Heart left ventricle (tissue), 16 donors: ENCODE measurements around the gene DDX27. TPM values are rescaled to one million over a fixed set of nuclear protein-coding genes. Genes with fewer than 3 reads are reported as not detected.

Experiments
- ATAC-seq, 4 donors: fragments of 200-7000 bp; cut with Tn5 transposase; one replicate each; pipeline ENCODE4 v1.9.1; 2020 to 2022; ENCODE audit warnings: moderate library complexity in 4 of 4, mild to moderate bottlenecking in 3 of 4, moderate number of reproducible peaks in 1 of 4
- DNase-seq, 5 donors: peaks; one replicate each; pipeline ENCODE4 v3.0.0-alpha.2; 2020
- H3K27ac ChIP-seq, 12 donors: fragments of 200-600 bp; sonication (generic) in 4 of 12; one replicate each; pipeline versions ENCODE4 v1.5.0 to v1.8.0; 2016 to 2022; ENCODE audit warnings: mild to moderate bottlenecking in 2 of 12
- H3K27me3 ChIP-seq, 9 donors: fragments of 200-600 bp; sonication (generic) in 2 of 9; one replicate each; pipeline versions ENCODE4 v1.5.1 to v1.8.0; 2016 to 2022; ENCODE audit warnings: mild to moderate bottlenecking in 3 of 9
- H3K36me3 ChIP-seq, 9 donors: fragments of 200-600 bp; sonication (generic) in 2 of 9; one replicate each; pipeline versions ENCODE4 v1.5.0 to v1.8.0; 2018 to 2022; ENCODE audit warnings: mild to moderate bottlenecking in 2 of 9
- H3K4me1 ChIP-seq, 12 donors: fragments of 200-600 bp; sonication (generic) in 4 of 12; one replicate each; pipeline versions ENCODE4 v1.5.0 to v1.8.0; 2016 to 2022; ENCODE audit warnings: mild to moderate bottlenecking in 3 of 12
- H3K4me3 ChIP-seq, 12 donors: fragments of 200-600 bp; sonication (generic) in 4 of 12; one replicate each; pipeline versions ENCODE4 v1.5.0 to v1.8.0; 2017 to 2022; ENCODE audit warnings: mild to moderate bottlenecking in 9 of 12, moderate library complexity in 4 of 12
- H3K9me3 ChIP-seq, 12 donors: fragments of 200-600 bp; sonication (generic) in 4 of 12; one replicate each; pipeline versions ENCODE4 v1.5.0 to v1.8.0; 2016 to 2022; ENCODE audit warnings: mild to moderate bottlenecking in 1 of 12
- CTCF ChIP-seq, 12 donors: fragments of 200-600 bp; sonication (generic) in 4 of 12; IDR thresholded peaks; one replicate each; pipeline versions ENCODE4 v1.5.0 to v1.8.0; 2018 to 2022; ENCODE audit warnings: antibody characterized with exemption in 12 of 12, mild to moderate bottlenecking in 5 of 12
- POLR2A ChIP-seq, 2 donors: fragments of 450-650 bp; IDR thresholded peaks; one replicate each; pipeline ENCODE4 v1.6.1; 2017; ENCODE audit warnings: antibody characterized with exemption in 2 of 2, mild to moderate bottlenecking in 2 of 2, moderate library complexity in 2 of 2
- WGBS, 4 donors: extraction: QIAGEN DNeasy Blood & Tissue Kit in 2 of 4; methylation state at CpG; one replicate each; pipeline versions ENCODE4 v1.1.5 to v1.1.7; 2013 to 2018; 5-methylcytosine and 5-hydroxymethylcytosine counted together
- intact Hi-C, 10 donors: fragments of 100-400 bp; cut with DNase I; formaldehyde crosslinking; loops; one replicate each; pipeline versions ENCODE4 v1.11.1 to v1.14.2; 2022
- polyA plus RNA-seq, 2 donors: library from polyadenylated mRNA; stranded (reverse); fragments of 200-250 nt; gene quantifications; one replicate each; pipeline ENCODE4 v1.2.3, GENCODE V29; 2013
- total RNA-seq, 9 donors: library from RNA; depleted of rRNA in 2 of 9; stranded (reverse); fragments of >200 nt in 2 of 9; fragmentation: NEBNext Ultra II Directional in 3 of 9; extraction: Animal tissue kit (Norgen Biotek cat#: 25700) in 3 of 9; gene quantifications; one replicate each; pipeline versions ENCODE4 v1.1.0 to v1.2.4, GENCODE V29; 2016 to 2023
- donor health status: ischemic (EF 13 %, LVEDD 7.1; RV severe dilation, severe dysfunction).
- donor health status: healthy with polysubstance abuse.
- donor health status: DM: no; HTN: yes; CAD: no.
- donor health status: DM: no; HTN: no; CAD: no.
- donor health status: ischemic (EF 25% LVEDD 6.9; RV normal size, moderate dysfunction).
- donor health status: ischemic (EF 25% LVEDD 5.7; RV mildly dilated, moderate dysfunction).
- donor health status: healthy.
- donor health status: DM: yes; HTN: yes; CAD: no.
- donor health status: ischemic (EF 35%, LVEDD 5.7; RV mildly dilated, moderate dysfunction).
- donor health status: nonischemic (EF 11% LVEDD 7.7; RV severe dilation, severe dysfunction).
- donor health status: DM: yes; HTN: yes; CAD: no.
- donor health status: PGD.
- donor health status: ischemic (EF 29% LVEDD 5.4; RV normal size, mild dysfunction).
- donor health status: nonischemic (EF 23%, LVEDD 6.1; RV moderate dilation, normal function).

The DDX27 gene
- total and polyA plus RNA-seq, 11 donors: 12.0 to 34.2 (median 13.9) TPM

DNA sequence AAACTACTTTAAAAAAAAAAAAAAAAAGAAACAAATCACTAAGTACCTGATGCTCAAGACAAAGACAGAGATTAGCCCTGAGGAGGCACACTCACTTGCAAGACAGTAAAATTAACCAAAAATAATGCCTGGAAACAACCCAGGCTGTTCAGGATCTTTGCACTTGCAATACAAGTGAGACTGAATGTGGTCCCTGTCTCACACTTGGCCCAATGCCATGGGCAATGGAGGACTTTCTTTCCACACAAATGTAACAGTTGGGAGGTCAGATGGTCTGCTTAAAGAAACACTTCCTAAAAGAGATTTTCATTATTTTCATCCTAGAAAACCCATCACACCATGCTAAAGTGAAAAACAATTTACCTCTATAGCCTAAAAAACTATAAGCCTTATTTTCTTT is 47.3 kb upstream of the DDX27 start:
- intact Hi-C loops: no loop called here
- no peak for ATAC-seq

DNA sequence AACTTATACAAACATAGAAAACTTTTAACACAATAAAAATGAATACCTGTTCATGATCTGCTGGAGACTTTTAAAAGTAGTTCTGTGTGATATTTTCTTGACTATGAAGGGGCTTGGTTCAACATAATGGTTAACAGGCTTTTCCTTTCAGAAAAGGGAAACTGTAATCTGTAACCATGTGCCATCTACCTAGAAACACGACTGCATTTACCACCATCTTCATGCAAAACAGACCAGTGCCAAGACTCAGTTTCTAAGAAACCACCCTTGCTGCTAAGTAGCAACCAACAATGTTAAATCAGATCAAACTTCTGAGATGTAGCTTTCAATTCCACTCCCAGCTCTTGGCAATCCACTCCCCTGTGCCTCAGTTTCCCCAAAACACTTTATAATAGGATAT is 46.8 kb upstream of the DDX27 start:
- intact Hi-C loops: no loop called here
- Histone ChIP-seq H3K27me3 (no peaks in the 10 kb centered on the region), H3K9me3 (no peaks in the 10 kb centered on the region), H3K4me3 (no peak overlapping the region), H3K36me3 (peaks cover 0 to 37% (median 8%) of the 10 kb centered on the region in 9 donors), H3K4me1 (peaks cover 4 to 29% (median 15%) of the 10 kb centered on the region in 12 donors), H3K27ac (no peak overlapping the region)
- 12 to 30% (median 23%) methylated on average over 1 of the region's 1 CpG for WGBS, 4 donors
- DNase-seq (no peak), ATAC-seq (no peak)
- TF ChIP-seq CTCF (IDR thresholded peaks at IDR 0.05): no peak
- TF ChIP-seq POLR2A (IDR thresholded peaks at IDR 0.05): no peak

More for the DNA sequence above, 47.3 kb upstream of the DDX27 start:
- Histone ChIP-seq H3K27me3 (no peaks in the 10 kb centered on the region), H3K36me3 (peaks cover 0 to 37% (median 7%) of the 10 kb centered on the region in 9 donors), H3K9me3 (no peaks in the 10 kb centered on the region), H3K4me1 (peaks cover 4 to 34% (median 20%) of the 10 kb centered on the region in 12 donors), H3K4me3 (no peak overlapping the region), H3K27ac (no peak overlapping the region)
- no peak for DNase-seq
- no peak for TF ChIP-seq CTCF (IDR thresholded peaks at IDR 0.05)
- no peak for TF ChIP-seq POLR2A (IDR thresholded peaks at IDR 0.05)

DNA sequence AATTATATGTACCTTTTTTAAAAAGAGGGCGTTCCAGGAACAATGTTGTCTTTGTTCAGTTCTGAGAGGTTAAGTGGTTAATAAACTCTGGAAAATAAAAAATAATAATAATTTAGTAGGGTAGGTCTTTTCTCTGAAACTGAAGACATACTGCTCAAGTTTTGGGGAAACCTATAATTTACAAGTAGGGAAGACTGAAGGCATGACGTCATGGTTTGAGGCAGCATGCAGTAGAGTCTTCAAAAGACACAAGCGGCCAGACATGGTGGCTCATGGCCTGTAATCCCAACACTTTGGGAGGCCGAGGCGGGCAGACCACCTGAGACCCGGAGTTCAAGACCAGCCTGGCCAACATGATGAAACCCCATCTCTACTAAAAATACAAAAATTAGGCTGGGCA is 45.0 kb upstream of the DDX27 start:
- 92 to 97% (median 94%) methylated on average over 6 of the region's 6 CpGs for WGBS, 4 donors
- H3K9me3 ChIP-seq: no peaks in the 10 kb centered on the region
- H3K27me3 ChIP-seq: no peaks in the 10 kb centered on the region
- intact Hi-C loops: no loop called here
- no peak for ATAC-seq
- H3K36me3 ChIP-seq: peaks cover 0 to 50% (median 21%) of the 10 kb centered on the region in 9 donors
- no peak for TF ChIP-seq CTCF (IDR thresholded peaks at IDR 0.05)
- TF ChIP-seq POLR2A (IDR thresholded peaks at IDR 0.05): no peak
- peaks cover 0 to 16% (median 4%) of the 10 kb centered on the region in 12 donors for H3K4me1 ChIP-seq
- H3K27ac ChIP-seq: no peak overlapping the region
- H3K4me3 ChIP-seq: no peak overlapping the region
- no peak for DNase-seq

DNA sequence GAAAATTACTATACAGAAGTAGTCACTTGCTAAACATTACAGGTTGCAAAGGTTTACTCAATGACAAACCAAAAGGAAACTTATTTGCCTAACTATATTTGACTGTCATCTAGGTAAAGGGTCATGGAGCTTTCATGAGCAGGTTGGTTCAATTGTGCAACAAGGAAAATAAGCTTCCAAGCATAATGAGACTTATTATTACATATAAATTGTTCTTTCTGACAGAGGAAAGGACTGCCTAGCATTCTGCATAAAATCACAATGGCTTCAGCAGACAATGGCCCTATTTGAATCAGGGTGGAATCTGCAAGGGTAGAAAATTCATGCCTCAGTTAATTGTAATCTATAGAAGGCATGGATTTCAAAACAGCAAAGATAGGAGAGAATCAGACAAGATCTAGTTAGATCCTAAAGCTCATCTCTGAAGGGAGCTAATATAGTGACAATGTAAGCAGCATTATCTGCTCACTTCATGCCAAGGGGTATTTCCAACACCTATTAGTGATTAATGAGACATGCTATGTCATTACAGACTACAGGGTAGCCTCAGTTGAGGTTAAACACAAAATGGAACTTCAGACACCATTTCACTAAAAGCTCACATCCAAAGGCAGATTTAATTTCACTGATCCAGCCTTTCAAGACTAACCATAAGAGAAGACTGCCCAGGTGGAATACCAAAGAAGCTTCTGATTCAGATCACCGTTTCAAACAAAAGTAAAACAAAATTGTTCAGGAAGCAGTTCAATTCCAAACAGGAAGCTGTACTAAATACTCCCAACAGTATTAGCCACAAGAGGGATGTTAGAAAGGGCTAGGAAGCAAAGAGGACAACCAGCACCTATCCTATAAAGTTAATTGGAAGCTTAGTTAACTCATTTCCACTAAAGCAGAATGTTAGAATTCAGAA is 39.6 kb upstream of the DDX27 start:
- DNase-seq (no peak), ATAC-seq (peak in 1 of 4 donors; percentile 18)
- WGBS, 4 donors: 20 to 50% (median 25%) methylated on average over 1 of the region's 1 CpG
- H3K27ac ChIP-seq: peak overlapping the region in 7 of 12 donors; percentile 5 to 54 (median 38)
- no peaks in the 10 kb centered on the region for H3K9me3 ChIP-seq
- TF ChIP-seq POLR2A (IDR thresholded peaks at IDR 0.05) (no peak), CTCF (IDR thresholded peaks at IDR 0.05) (no peak)
- intact Hi-C loops: loop anchor here in 1 of 10 donors (10.0 kb wide), 1 partner anchor 45 kb away; no protein-coding TSS in a partner anchor
- no peaks in the 10 kb centered on the region for H3K27me3 ChIP-seq
- peaks cover 0 to 20% (median 9%) of the 10 kb centered on the region in 9 donors for H3K36me3 ChIP-seq
- no peak overlapping the region for H3K4me3 ChIP-seq
- peaks cover 6 to 50% (median 41%) of the 10 kb centered on the region in 12 donors for H3K4me1 ChIP-seq
